HCT116 (cell line): Measurements from ENCODE around the gene MAPK14.

ENCODE experiments used
- POLR2A ChIP-seq: IDR thresholded peaks from 2 replicates; pipeline ENCODE4 v1.7.0; 2011; ENCODE audit warnings: borderline replicate concordance; ENCODE audit not compliant: insufficient read depth, insufficient read length; ENCODE audit errors: extremely low read depth
- YY1 ChIP-seq: IDR thresholded peaks from 2 replicates; pipeline ENCODE4 v1.6.1; 2011; ENCODE audit warnings: low read length, low read depth, moderate library complexity, mild to moderate bottlenecking; ENCODE audit not compliant: insufficient replicate concordance; ENCODE audit errors: extremely low read depth

DNA sequence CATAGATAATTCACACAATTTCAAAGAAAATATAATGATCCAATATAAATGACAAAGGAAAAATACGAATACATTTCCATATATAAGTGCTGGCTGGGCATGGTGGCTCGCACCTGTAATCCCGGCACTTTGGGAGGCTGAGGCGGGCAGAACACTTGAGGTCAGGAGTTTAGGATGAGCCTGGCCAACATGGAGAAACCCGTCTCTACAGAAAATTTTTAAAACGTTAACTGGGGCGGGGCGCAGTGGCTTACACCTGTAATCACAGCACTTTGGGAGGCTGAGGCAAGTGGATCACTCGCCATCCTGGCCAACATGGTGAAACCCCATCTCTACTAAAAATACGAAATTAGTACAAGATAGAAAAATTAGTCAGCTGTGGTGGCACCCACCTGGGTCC lies 87.8 kb downstream of the MAPK14 start:
- TF ChIP-seq POLR2A (no peak), YY1 (no peak)
